DMS153 (cell line): ENCODE measurements around the gene XCR1.

ENCODE experiments used
- DNase-seq: peaks from one replicate; lab custom pipeline; 2025; lab: John Stamatoyannopoulos, UW

The XCR1 gene

GRCh38 chr3:45981346-45982074 lies 45.8 kb downstream of the XCR1 start:
- DNase-seq: no peak

DNA sequence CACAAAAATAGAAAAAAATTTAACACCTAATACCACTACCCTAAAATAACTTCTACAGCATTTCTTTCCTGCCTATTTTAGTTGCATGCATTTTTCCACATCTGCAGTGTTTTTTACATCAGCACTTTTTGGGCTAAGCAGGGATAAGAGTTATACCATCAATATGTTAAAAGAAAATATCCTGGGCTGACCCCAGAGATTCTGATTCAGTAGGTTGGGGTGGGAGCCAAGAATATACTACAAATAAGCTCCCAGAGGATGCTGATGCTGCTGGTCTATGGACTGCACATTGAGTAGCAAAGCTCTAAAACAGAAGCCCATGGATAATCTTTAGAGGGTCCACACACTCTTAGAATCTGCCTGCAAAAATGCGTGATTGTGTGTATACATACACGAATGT lies 46.5 kb downstream of the XCR1 start:
- no peak for DNase-seq

DNA sequence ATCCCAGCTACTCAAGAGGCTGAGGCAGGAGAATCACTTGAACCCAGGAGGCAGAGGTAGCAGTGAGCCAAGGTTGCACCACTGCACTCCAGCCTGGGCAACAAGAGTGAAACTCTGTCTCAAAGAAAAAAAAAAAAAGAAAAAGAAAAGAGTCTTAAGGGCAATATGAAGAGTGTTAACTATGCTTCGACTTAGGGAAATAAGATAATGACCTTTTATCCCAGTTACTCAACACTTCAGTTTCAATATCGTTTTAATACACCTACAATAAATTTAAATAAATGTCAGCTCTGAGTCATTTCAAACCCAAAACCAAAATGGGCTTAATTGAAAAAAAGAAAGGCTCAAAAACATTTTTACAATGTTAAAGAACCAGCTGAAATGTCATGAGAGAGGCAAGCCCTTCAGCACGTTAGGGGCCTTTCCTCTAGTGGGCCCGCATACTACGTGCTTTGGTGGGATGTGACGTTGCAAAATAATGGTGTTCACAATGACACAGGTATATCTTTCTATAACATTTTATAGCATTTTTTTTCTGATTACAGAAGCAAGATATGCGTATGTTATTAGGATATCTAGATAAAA lies 47.0 kb downstream of the XCR1 start:
- DNase-seq: no peak

DNA sequence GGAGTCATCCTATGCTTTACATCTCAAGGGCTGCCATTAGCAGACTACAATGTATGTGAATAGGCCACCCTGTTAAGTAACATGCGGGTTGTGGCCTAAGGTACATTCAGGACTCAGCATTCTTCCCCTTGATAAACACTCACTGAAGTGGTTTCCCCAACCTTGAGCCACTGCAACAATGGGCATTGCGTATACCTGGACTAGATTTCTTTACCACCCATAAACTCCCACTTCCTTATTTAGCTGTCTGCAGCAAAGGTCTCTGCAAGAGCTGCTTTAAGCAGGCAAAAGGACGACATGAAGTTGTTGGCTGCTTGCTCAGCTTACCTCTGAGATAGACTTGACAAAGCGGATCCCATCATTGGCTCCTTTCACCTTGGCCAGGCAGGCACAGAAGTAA lies 47.9 kb downstream of the XCR1 start:
- DNase-seq: no peak

DNA sequence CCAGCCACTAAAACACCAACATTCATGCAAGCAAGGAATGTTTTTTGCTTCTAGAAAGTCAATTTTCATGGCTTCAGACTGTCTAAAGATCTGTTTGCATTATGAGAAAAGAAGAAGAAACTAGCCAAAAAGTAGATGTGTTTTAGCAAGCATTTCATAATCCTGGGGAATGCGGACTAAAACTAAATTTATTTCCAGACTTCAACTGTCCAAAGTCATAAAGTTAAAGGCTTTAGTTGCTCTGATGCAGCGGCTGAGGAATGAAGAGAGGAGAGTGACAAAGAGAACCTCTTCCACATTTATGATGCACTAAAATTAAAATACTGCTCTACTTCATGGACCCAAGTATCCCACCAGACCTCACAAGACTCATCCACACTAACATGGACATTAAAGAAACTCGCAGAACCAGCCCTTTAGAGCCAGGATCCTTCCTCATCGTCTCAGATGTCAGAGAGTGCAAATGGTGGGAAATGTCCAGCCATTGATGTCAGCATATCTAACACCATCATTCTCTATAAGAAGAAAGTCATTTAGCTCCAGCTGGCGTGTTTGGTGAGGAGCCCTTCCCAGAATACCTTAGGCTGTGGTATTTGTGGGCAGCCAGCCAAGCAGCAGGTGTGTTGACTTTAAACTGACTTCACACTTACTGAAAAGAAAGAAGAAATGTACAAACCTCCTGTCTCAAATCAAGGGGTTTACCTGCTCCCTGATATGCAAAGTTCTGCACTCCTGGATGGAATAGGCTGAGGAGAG lies 49.1 kb downstream of the XCR1 start:
- DNase-seq: no peak

DNA sequence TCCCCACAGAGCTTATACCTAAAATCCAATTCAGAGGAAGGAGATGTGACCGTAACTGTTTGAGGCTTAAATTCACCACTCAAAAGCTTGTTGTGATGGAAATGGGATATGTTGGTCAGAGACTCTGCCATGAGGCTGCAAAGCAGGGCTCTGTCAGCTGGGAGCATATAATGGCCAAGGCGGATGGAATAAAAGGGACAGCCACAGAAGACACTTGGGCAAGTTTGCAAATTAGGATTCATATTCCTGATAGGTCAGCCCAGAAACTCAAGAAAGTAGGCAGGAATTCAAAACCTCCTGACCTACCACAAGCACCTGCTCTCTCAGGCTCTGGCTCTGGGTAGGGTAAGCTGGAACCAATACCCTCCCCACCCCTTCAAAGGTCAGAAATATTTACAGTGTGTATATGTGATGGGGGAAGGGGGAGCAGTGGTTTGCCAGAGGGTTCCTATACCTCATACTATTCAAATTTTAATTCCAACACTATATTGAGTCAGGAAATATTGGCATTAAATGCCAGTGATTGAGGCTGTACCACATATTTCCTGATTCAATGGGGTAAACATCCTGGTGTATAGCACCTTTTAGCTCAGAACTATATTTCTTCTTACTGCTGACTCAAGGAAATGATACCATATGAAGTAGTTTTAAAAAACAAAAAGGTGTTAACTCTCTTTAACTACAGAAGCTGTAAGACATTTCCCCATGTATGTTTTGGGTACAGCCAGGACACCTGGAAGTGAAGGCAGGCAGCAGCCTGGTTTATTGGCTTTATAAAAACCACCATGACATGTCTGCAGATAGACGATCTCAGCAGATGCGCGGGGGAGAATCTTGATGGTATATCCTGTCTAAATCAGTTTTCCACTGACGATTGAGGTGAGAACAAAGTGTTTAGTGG lies 50.8 kb downstream of the XCR1 start:
- no peak for DNase-seq

GRCh38 chr3:45975686-45976085 lies 51.6 kb downstream of the XCR1 start:
- DNase-seq: no peak

GRCh38 chr3:45974686-45975085 lies 52.6 kb downstream of the XCR1 start:
- no peak for DNase-seq

DNA sequence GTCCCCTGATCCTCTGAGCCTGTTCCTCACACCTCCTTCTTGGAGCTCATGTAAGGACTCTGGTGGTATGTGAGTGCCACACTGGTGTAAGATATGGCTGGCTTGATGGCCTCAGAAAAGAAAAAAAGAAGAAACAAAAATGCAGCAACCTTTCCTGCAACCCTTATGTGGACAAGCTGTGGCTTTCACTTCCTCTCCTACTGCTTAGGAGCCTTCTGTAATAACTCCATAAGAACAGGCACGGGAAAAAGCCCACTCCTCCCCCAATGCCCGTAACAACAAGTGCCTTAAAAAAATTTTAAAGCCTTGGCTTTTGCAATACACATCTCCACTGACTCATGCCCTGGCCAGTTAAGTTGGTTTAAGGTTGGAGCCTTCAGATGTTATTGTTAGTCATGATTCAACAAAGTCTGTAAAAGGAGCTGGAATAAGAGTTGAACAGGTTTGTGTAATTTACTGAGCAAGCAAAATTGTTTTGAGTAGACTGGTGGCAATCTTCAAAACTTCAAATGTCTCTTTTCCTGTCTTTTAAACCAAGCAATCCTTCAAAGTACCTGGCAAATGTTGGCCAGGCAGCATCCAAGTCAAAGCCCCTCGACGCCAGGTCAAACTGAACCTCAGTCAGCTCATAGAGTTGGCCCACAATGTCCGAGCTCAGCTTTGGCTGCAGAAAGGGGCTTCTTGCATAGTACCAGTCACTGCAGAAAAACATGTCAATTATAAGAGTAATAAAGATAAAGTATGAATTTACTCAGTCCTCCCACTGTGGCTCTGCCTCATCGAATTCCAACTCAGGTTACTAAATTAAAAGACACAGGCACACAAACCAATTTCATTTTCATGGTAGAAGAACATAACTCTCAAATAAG lies 54.5 kb downstream of the XCR1 start:
- no peak for DNase-seq

DNA sequence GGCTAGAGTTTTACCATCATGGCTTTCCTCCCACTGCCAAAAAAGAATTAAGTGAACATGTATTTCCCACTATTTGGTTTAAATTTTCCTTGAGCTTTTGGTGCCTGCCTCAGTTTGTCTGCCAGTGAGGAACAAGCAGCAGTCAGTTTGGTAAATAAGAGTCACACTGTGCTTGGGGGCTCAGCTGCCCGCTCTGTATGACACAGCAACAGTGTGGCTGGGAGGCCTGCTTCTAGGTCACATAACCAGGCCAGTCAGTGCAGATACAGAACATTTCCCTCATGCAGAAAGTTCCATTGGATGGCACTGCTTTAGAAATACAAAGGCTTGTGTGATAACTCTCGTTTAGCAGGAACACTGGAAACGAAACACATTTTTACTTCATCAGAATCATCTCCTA lies 57.3 kb downstream of the XCR1 start:
- DNase-seq: no peak

GRCh38 chr3:45969116-45969515 lies 58.2 kb downstream of the XCR1 start:
- DNase-seq: no peak

DNA sequence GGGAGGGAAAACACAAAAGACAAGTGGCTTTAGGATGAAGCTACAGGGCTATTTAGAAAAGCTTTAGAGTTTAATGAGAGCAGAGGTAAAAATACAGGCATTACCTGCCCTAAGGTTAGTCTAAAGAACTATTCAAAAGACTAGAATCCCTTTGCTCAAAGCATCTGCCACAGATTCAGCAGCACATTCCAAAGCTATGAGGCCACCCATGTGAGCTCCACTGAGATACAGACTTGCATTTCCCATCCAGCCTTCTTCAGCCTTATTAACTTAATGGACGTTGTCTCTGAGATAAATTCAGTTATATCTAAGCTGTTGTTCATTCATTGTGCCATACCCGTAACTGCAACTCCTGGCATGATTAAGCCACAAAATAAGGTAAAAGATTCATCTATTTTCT lies 58.6 kb downstream of the XCR1 start:
- no peak for DNase-seq

GRCh38 chr3:45968149-45968548 lies 59.1 kb downstream of the XCR1 start:
- no peak for DNase-seq

DNA sequence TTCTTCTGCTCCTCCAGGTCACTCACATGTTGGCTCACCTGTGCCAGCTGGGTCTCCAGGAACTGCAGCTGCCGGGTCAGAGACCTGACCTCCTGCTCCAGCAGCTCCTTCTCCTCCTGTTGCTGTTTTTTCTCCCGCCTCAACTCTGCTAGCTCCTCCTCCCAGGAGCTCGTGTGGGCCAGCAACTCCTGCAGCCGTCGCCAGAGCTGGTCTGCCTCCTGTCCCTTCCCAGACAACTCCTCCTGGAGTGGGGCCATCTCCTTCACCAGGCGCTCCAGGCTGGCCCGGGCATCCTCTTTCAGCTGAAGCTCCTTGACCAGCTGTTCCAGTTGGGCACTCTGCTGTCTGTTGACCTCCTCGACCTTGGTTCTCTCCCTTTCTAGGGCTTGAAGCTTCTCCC lies 59.6 kb downstream of the XCR1 start:
- no peak for DNase-seq
